OCI-LY1 (cell line): ENCODE results near the gene POLR2E.

Source experiments
- H2AFZ ChIP-seq: fragments of 200-600 bp; sonication (generic), shearing (Covaris generic); 2 replicates; pipeline ENCODE4 v1.6.0; 2014; ENCODE audit warnings: antibody characterized with exemption, mild to moderate bottlenecking, low read length
- H3F3A ChIP-seq: fragments of 200-600 bp; sonication (generic), shearing (Covaris generic); 2 replicates; pipeline ENCODE4 v1.6.0; 2014; ENCODE audit warnings: mild to moderate bottlenecking, antibody characterized with exemption, low read length, moderate library complexity; ENCODE audit not compliant: insufficient read depth
- H3K27ac ChIP-seq: fragments of 200-600 bp; sonication (generic); 2 replicates; pipeline ENCODE4 v1.5.1; 2014; ENCODE audit warnings: low read length, mixed run types, mild to moderate bottlenecking, low read depth; ENCODE audit not compliant: poor library complexity, severe bottlenecking
- H3K27me3 ChIP-seq: fragments of 200-600 bp; sonication (generic); 2 replicates; pipeline ENCODE4 v1.6.0; 2014; ENCODE audit warnings: antibody characterized with exemption, mild to moderate bottlenecking, low read length, moderate library complexity; ENCODE audit not compliant: insufficient read depth
- H3K36me3 ChIP-seq: fragments of 200-600 bp; sonication (generic); 2 replicates; pipeline ENCODE4 v1.6.1; 2014; ENCODE audit warnings: mild to moderate bottlenecking, antibody characterized with exemption, low read length, moderate library complexity, mixed read lengths; ENCODE audit not compliant: insufficient read depth
- H3K4me1 ChIP-seq: fragments of 200-600 bp; sonication (generic); 2 replicates; pipeline ENCODE4 v1.5.1; 2014; ENCODE audit warnings: mild to moderate bottlenecking, low read length, moderate library complexity; ENCODE audit not compliant: insufficient read depth, severe bottlenecking
- H3K4me2 ChIP-seq: fragments of 200-600 bp; sonication (generic), shearing (Covaris generic); 2 replicates; pipeline ENCODE4 v1.6.1; 2014; ENCODE audit warnings: low read length
- H3K4me3 ChIP-seq: fragments of 200-600 bp; sonication (generic); 2 replicates; pipeline ENCODE4 v1.5.1; 2014; ENCODE audit warnings: low read length, low read depth, mild to moderate bottlenecking, mixed read lengths; ENCODE audit not compliant: poor library complexity, severe bottlenecking
- H3K79me2 ChIP-seq: fragments of 200-600 bp; shearing (Covaris generic); 2 replicates; pipeline ENCODE4 v1.6.1; 2016; ENCODE audit warnings: mixed run types, low read length, mixed read lengths; ENCODE audit not compliant: insufficient read depth
- H3K9ac ChIP-seq: fragments of 200-600 bp; sonication (generic), shearing (Covaris generic); 2 replicates; pipeline ENCODE4 v1.6.1; 2014; ENCODE audit warnings: mild to moderate bottlenecking, low read length, mixed read lengths
- H3K9me2 ChIP-seq: fragments of 200-600 bp; sonication (generic), shearing (Covaris generic); 2 replicates; pipeline ENCODE4 v1.6.1; 2014; ENCODE audit warnings: low read depth, mild to moderate bottlenecking, low read length, mixed read lengths
- H3K9me3 ChIP-seq: fragments of 200-600 bp; shearing (Covaris generic); 2 replicates; pipeline ENCODE4 v1.6.1; 2014; ENCODE audit warnings: low read length, mixed read lengths
- H4K20me1 ChIP-seq: fragments of 200-600 bp; sonication (generic), shearing (Covaris generic); 2 replicates; pipeline ENCODE4 v1.6.0; 2016; ENCODE audit warnings: mild to moderate bottlenecking, low read length; ENCODE audit not compliant: insufficient read depth
- CTCF ChIP-seq: fragments of 200-600 bp; sonication (generic), shearing (Covaris generic); IDR thresholded peaks from 2 replicates; pipeline ENCODE4 v1.5.1; 2017; ENCODE audit warnings: mild to moderate bottlenecking, antibody characterized with exemption, low read length, moderate library complexity, mixed read lengths
- EZH2 ChIP-seq: fragments of 200-600 bp; sonication (generic), shearing (Covaris generic); IDR thresholded peaks from 2 replicates; pipeline ENCODE4 v1.8.0; 2017; ENCODE audit warnings: borderline replicate concordance, mixed run types, mild to moderate bottlenecking, antibody characterized with exemption, low read length, moderate library complexity, mixed read lengths

The POLR2E gene

GRCh38 chr19:1091544-1092175, 3.5 kb downstream of the POLR2E start:
- H3K4me2 ChIP-seq: no peak overlapping the region
- H3K9ac ChIP-seq: no peak overlapping the region
- TF ChIP-seq EZH2: no peak
- H3K27ac ChIP-seq: no peak overlapping the region
- H3F3A ChIP-seq: peaks cover 2% of the 10 kb centered on the region; the same call in 1 of the 2 replicates
- no peaks in the 10 kb centered on the region for H3K9me3 ChIP-seq
- H2AFZ ChIP-seq: no peak overlapping the region
- H3K4me3 ChIP-seq: no peak overlapping the region
- H3K79me2 ChIP-seq: peaks cover 12% of the 10 kb centered on the region
- no peaks in the 10 kb centered on the region for H3K9me2 ChIP-seq
- H4K20me1 ChIP-seq: no peaks in the 10 kb centered on the region
- peaks cover 51% of the 10 kb centered on the region for H3K36me3 ChIP-seq
- H3K27me3 ChIP-seq: no peaks in the 10 kb centered on the region
- H3K4me1 ChIP-seq: peaks cover 63% of the 10 kb centered on the region

DNA sequence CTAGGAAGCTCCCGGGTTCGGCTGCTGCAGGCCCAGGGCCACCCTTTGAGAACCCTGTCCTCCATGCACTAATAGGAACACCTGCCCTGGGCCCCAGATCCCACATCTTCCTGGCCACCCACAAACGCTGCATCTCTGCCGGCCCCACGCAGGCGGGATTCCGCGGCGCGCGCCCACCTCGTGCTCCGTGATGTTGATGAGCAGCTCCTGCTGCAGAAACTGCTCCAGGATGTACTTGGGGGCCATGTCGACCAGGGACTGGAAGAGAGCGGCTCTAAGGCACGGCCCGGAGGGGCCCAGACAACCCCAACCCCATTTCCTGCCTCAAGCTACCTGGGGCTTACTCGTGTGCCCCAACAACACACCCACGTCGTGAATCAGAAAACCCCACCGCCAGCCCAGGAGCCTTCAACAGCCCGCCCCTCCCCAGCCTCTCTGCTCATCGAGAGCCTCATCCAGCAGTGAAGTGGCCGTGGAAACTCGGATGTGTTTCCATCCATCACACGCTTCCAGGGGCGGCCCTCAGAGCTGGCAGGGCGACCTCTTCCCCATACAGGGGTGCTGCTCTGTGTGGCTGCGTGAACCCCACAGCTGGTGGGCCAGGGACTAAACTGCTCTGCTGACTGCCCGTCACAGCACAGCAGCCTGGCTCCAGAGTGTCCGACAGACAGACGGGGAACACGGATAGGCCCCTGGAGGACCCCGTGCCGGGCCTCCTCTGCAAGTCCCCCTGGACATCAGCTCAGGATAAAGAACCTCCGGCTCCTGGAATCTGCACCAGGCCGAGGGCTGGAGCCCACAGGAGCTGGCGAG, 4.2 kb downstream of the POLR2E start:
- H3K27me3 ChIP-seq: no peaks in the 10 kb centered on the region
- no peak for TF ChIP-seq EZH2
- no peak for TF ChIP-seq CTCF
- no peaks in the 10 kb centered on the region for H3K9me3 ChIP-seq
- peaks cover 2% of the 10 kb centered on the region; the same call in 1 of the 2 replicates for H3F3A ChIP-seq
- no peaks in the 10 kb centered on the region for H3K9me2 ChIP-seq
- H2AFZ ChIP-seq: no peak overlapping the region
- H4K20me1 ChIP-seq: no peaks in the 10 kb centered on the region
- H3K36me3 ChIP-seq: peaks cover 58% of the 10 kb centered on the region
- H3K4me2 ChIP-seq: no peak overlapping the region
- H3K9ac ChIP-seq: no peak overlapping the region
- peaks cover 61% of the 10 kb centered on the region for H3K4me1 ChIP-seq
- no peak overlapping the region for H3K4me3 ChIP-seq
- H3K79me2 ChIP-seq: peaks cover 12% of the 10 kb centered on the region
- peak overlapping the region; percentile 1 for H3K27ac ChIP-seq

DNA sequence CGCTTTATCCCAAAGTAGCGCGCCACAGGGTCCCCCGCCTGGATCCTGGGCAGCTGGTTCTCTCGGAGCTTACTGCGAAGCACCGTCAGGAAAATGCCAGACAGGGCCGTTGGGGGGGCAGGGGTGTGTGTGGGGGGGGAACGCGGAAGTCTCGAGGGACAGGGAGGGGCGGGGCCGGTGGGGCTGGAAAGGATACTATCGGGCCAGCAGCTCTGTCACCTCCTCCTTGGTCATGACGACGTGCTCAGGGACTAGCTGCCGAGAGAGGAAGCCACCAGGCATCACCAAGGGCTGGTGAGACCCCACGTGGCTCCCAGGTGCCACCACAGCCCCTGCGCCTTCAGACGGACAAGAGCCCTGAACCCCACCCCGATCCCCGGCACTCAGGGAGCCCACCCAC, 5.3 kb downstream of the POLR2E start:
- TF ChIP-seq CTCF (no peak; the same call in 1 of the 2 replicates), EZH2 (no peak)
- Histone ChIP-seq H2AFZ (no peak overlapping the region), H3K9me3 (no peaks in the 10 kb centered on the region), H3F3A (peaks cover 2% of the 10 kb centered on the region; the same call in 1 of the 2 replicates), H3K4me3 (no peak overlapping the region), H3K79me2 (peaks cover 12% of the 10 kb centered on the region), H3K27me3 (no peaks in the 10 kb centered on the region), H3K9me2 (no peaks in the 10 kb centered on the region), H3K4me2 (no peak overlapping the region; the same call in 1 of the 2 replicates), H3K9ac (no peak overlapping the region), H4K20me1 (no peaks in the 10 kb centered on the region), H3K27ac (peak overlapping the region; percentile 89), H3K36me3 (peaks cover 68% of the 10 kb centered on the region), H3K4me1 (peaks cover 55% of the 10 kb centered on the region)
